HL-60 (cell line): ENCODE data around the gene RAB5B.

Experiments used
- CTCF ChIP-seq: IDR thresholded peaks from one replicate; pipeline ENCODE4 v1.5.1; 2011; ENCODE audit warnings: low read length, control low read depth, inconsistent platforms; ENCODE audit not compliant: insufficient read depth
- GABPA ChIP-seq: IDR thresholded peaks from 2 replicates; pipeline ENCODE4 v1.6.1; 2012; ENCODE audit warnings: low read depth
- POLR2AphosphoS5 ChIP-seq: IDR thresholded peaks from 2 replicates; pipeline ENCODE4 v1.6.1; 2012; ENCODE audit warnings: low read depth
- REST ChIP-seq: IDR thresholded peaks from 2 replicates; pipeline ENCODE4 v1.6.1; 2012; ENCODE audit warnings: low read depth; ENCODE audit not compliant: insufficient replicate concordance

- TF ChIP-seq GABPA (no peak), POLR2AphosphoS5 (no peak), CTCF (no peak), REST (no peak)
These were observed 67.2 kb downstream of the RAB5B start for GRCh38 chr12:56040963-56041551.
